HG02870 (cell line): ENCODE measurements around the gene GBP3.
"Not testable (repeated sequence)": the region's sequence is repeated elsewhere in the genome, so short reads cannot be mapped to it uniquely, and the experiment has no call there.

Experiments
- ATAC-seq: cut with Tn5 transposase; IDR thresholded peaks from one replicate; pipeline ENCODE4 v1.9.1; 2021; ENCODE audit warnings: mild to moderate bottlenecking, moderate library complexity; ENCODE audit not compliant: unreplicated experiment

GBP3 gene

GRCh38 chr1:88980870-88981269 lies 41.8 kb downstream of the GBP3 start:
- no peak for ATAC-seq

GRCh38 chr1:88979749-88980116 lies 42.9 kb downstream of the GBP3 start:
- ATAC-seq = no peak

GRCh38 chr1:88979054-88979748 lies 43.5 kb downstream of the GBP3 start:
- no peak for ATAC-seq

GRCh38 chr1:88976235-88976634 lies 46.4 kb downstream of the GBP3 start:
- no peak for ATAC-seq

- ATAC-seq = not testable (repeated sequence)
These were observed 48.0 kb downstream of the GBP3 start for GRCh38 chr1:88974616-88975172.

GRCh38 chr1:88973520-88974137 lies 49.0 kb downstream of the GBP3 start:
- ATAC-seq = no peak

GRCh38 chr1:88961647-88962275 lies 60.9 kb downstream of the GBP3 start:
- no peak for ATAC-seq

GRCh38 chr1:88961081-88961480 lies 61.6 kb downstream of the GBP3 start:
- ATAC-seq = no peak
